IPS-18c (cell line): ENCODE data around the gene RFC1.
"Not testable (repeated sequence)": the region's sequence is repeated elsewhere in the genome, so short reads cannot be mapped to it uniquely, and the experiment has no call there.

ENCODE experiments used
- H3K4me3 ChIP-seq: 2 replicates; pipeline ENCODE4 v1.7.0; 2013; ENCODE audit warnings: low read depth, mild to moderate bottlenecking, low read length, moderate library complexity; ENCODE audit not compliant: insufficient read depth
- H3K9me3 ChIP-seq: one replicate; pipeline ENCODE4 v1.6.1; 2013; ENCODE audit warnings: mild to moderate bottlenecking, low read length, moderate library complexity; ENCODE audit not compliant: control insufficient read depth, insufficient read depth

Gene RFC1

GRCh38 chr4:39285111-39285795, 80.9 kb downstream of the RFC1 start:
- H3K4me3 ChIP-seq: no peak overlapping the region
- H3K9me3 ChIP-seq: no peaks in the 10 kb centered on the region

- H3K4me3 ChIP-seq: no peak overlapping the region
- no peaks in the 10 kb centered on the region for H3K9me3 ChIP-seq
These were observed 85.4 kb downstream of the RFC1 start for GRCh38 chr4:39280770-39281169.

GRCh38 chr4:39279416-39279815, 86.7 kb downstream of the RFC1 start:
- Histone ChIP-seq H3K4me3 (no peak overlapping the region), H3K9me3 (no peaks in the 10 kb centered on the region)

GRCh38 chr4:39278476-39278875, 87.7 kb downstream of the RFC1 start:
- no peak overlapping the region for H3K4me3 ChIP-seq
- no peaks in the 10 kb centered on the region for H3K9me3 ChIP-seq

- H3K4me3 ChIP-seq, H3K9me3 ChIP-seq: not testable (repeated sequence)
These were observed 88.5 kb downstream of the RFC1 start for GRCh38 chr4:39277661-39278060.

GRCh38 chr4:39274503-39274902, 91.7 kb downstream of the RFC1 start:
- H3K4me3 ChIP-seq: no peak overlapping the region

GRCh38 chr4:39263895-39264294, 102.3 kb downstream of the RFC1 start:
- peaks cover 2% of the 10 kb centered on the region for H3K9me3 ChIP-seq
- H3K4me3 ChIP-seq: no peak overlapping the region

More at GRCh38 chr4:39274503-39274902, 91.7 kb downstream of the RFC1 start:
- no peaks in the 10 kb centered on the region for H3K9me3 ChIP-seq

GRCh38 chr4:39259571-39260330, 106.4 kb downstream of the RFC1 start:
- Histone ChIP-seq H3K4me3 (no peak overlapping the region), H3K9me3 (peaks cover 2% of the 10 kb centered on the region)

- no peaks in the 10 kb centered on the region for H3K9me3 ChIP-seq
- H3K4me3 ChIP-seq: no peak overlapping the region
These were observed 109.7 kb downstream of the RFC1 start for GRCh38 chr4:39256436-39256835.

GRCh38 chr4:39255871-39256270, 110.3 kb downstream of the RFC1 start:
- no peaks in the 10 kb centered on the region for H3K9me3 ChIP-seq
- no peak overlapping the region for H3K4me3 ChIP-seq

- no peak overlapping the region for H3K4me3 ChIP-seq
These were observed 110.9 kb downstream of the RFC1 start for GRCh38 chr4:39255266-39255665.

GRCh38 chr4:39243462-39243861, 122.7 kb downstream of the RFC1 start:
- H3K9me3 ChIP-seq: peaks cover 3% of the 10 kb centered on the region
- no peak overlapping the region for H3K4me3 ChIP-seq

More at GRCh38 chr4:39255266-39255665, 110.9 kb downstream of the RFC1 start:
- H3K9me3 ChIP-seq: no peaks in the 10 kb centered on the region
